NCI-H345 (cell line): Measurements from ENCODE around the gene ZNF30.
"Not testable (repeated sequence)": the region's sequence is repeated elsewhere in the genome, so short reads cannot be mapped to it uniquely, and the experiment has no call there.

Source experiments
- DNase-seq: peaks from one replicate; lab custom pipeline; 2025; lab: John Stamatoyannopoulos, UW

Gene ZNF30

DNA sequence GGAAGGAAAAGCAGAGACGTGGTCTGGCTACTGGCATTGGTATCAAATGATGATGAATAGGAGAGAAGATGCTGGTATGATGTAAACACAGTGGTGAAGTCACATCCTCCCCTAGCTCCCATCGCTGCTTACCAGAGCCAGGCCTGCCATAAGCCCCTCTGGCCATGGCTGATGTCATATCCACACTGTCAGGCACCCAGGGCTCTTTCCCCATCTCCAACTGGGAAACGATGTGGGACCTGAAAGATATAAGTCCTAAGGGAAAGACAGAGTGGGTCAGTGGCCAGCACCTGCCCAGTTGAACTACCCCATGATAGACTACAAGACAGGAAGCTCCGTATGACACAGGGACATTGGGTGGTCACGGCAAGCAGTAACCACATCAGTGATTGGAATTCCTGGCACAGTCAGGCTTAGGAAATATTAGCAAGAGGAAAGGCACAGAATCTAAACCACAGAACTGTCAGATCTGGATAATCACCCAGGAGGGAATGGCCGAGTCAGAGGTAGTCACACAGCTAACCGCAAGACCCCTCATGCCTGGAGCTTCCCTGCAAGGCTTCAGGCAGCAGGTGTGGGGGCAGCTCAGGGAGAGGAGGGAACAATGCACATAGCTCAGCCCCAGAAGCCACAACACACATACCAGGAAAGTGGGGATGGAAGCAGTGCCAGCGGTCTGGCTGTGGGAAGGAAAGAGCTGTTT lies 33.6 kb downstream of the ZNF30 start:
- DNase-seq, result no peak

DNA sequence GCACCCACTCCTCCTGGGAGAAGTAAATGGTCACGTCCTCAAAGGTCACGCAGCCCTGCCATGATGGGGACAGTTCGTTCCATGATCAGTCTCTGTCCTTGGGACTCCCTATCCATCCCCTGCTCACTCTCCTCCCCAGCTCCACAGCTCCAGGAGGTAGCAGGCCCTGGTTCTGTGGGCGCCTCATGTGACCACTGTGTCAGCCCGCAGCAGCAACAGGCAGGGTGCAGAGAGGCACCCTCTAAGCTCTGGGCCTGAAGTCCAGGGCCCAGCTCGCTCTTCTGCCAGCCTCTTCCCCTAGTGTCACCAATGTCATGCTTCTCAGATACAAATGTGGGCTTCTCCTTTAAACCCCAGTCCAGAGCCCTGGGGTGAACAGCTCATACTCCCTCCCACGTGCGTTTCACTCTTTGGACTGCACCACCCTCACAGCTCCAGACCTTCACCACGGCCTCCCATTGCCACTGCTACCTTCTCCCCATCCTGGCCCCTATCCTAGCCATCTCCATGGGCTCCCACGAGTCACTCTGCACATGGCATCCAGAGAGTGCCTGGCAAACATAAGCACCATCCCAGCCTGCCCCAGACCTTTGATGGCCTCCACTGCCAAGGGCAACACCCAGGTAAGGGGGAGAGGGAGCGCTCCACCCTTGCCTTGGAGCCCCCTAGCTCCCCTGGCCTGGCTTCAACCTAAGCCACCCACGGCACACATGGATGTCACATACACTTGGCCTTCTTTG lies 34.4 kb downstream of the ZNF30 start:
- no peak for DNase-seq

DNA sequence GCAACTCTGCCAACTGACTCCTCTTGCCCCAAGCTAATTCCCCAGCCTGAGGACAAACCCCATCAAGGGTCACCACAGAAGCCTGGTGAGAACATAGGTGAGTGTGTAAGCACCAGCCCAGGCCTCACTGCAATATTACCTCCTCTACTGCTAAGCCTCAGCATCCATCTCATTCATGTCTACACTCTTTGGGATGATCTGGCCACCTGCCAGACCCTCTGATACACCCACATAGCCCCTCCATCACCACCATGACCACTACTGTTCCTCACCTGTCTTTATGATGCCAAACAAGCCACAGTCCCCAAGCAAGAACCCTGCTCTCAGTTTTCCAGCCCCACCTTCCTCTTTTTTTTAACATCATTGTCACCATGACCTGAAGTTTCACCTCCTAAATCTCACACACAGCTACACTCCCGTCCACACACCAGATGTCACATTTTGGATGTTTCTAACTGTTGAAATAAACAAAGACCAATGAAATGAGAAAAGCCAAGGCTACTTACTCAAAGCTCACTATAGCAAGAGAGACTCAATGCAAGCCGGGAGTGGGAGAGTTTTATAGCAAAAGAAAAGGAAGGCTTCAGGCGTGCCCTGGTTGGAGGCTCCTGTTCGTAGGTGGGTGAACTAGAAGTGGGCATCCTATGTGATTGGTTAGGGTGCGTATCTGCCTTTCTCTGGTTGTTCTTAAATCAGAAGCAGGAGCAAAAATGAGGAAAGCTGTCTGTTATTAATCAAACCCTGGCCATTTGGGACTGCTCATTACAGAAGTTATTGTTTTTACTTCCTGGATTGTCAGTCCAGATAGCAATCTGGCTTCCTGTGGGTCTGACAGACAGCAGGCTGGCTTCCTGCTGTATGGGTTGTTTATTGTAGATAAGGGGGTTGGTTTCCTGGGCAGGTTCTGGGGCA lies 35.3 kb downstream of the ZNF30 start:
- no peak for DNase-seq

GRCh38 chr19:34962687-34963572 lies 36.2 kb downstream of the ZNF30 start:
- peak; percentile 26 for DNase-seq

DNA sequence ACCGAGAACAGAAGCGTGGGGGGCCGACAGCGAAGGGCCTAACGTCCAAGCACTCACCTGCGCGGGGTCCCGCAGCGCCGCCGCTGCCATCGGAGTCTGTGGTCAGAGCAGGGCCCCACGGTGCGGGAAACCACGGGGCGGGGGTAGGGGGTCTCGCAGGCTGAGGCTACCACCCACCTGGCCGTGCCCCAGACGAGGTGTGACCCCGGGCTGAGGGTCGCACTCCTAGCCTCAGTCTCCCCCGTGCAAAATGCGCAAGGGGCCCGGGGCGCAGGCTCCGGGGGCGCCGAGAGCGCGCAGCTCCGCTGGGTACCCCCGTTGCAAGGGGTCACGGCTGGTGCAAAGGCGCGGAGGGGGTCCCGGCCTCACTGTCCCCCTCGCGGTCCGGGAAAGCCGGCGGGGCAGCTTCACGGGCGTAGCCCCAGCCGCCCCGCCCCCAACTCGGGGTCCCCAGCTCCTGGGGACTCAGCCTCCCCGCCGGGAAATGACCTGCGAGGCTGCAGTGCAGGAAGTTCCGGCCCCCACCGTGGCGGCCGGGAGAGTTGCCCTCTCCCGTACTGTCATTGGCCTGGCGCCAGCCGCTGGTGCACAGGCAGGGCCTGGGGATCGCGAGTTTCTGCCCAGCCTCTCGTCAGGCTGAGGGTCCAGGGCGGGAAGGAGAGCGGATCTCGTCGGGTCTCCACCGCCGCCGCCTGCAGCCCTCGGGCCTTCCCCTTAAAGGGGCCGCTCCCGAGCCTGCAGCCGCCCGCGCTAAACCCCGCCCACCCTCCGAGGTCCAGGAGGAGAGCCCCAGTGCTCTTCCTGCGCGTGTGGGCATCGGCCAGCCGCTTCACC lies 37.1 kb downstream of the ZNF30 start, which contains the start of gene ZNF792:
Gene ZNF792 (minus strand): TSS at position 657 of the 834 bp plus-strand sequence. CDS start 567 bp downstream, at position 90.
- peak; percentile 81 for DNase-seq

DNA sequence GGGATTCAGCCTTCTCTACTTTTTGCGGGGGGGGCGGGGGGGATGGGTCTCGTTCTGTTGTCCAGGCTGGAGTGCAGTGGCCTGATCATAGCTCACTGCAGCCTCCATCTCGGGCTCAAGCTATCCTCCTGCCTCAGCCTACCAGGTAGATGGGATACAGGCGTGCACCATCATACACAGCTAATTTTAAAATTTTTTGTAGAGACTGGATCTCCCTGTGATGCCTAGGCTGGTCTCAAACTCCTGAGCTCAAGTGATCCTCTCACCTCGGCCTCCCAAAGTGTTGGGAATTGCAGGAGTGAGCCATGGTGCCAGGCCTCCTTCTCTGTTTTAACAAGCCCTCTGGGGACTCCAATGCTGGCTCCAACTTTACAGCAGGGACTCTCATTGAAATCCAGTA lies 37.9 kb downstream of the ZNF30 start:
- DNase-seq, result no peak

- not testable (repeated sequence) for DNase-seq
Measured at GRCh38 chr19:34965505-34965904, 38.8 kb downstream of the ZNF30 start.

DNA sequence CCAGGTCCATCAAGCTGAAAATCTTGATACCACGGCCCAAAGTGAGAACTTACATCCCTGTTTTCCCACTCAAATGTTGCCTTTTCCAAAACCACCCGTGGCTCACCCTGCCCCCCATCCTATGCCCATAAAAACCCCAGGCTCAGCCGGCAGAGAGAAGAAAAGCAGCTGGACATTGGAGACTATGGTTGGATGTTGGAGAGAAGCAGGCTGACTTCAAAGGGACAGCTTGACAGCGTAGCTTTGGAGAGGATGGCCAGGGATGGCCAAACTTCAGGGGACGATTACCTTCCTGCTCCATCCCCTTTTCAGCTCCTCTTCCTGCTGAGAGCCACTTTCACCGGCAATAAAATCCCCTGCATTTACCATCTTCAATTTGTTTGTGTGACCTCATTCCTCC lies 40.8 kb downstream of the ZNF30 start:
- DNase-seq, result no peak

GRCh38 chr19:34969721-34970120 lies 43.0 kb downstream of the ZNF30 start:
- no peak for DNase-seq

DNA sequence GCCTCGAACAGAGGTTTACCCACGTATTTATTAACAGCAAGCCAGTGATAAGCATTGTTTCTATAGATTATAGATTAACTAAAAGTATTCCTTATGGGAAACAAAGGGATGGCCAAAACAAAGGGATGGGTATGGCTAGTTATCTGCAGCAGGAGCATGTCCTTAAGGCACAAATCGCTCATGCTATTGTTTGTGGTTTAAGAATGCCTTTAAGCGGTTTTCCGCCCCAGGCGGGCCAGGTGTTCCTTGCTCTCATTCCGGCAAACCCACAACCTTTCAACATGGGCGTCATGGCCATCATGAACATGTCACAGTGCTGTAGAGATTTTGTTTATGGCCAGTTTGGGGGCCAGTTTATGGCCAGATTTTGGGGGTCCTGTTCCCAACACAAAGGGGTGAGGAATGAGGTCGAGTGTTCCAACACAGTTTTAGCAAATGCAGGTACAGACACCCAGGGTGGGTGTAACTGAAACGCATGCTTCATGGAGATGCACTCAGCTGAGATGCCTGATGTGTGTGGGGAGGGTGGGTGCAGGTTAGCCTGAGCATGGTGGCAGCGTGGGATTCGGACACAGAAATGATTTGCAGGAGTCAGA lies 43.6 kb downstream of the ZNF30 start:
- not testable (repeated sequence) for DNase-seq

DNA sequence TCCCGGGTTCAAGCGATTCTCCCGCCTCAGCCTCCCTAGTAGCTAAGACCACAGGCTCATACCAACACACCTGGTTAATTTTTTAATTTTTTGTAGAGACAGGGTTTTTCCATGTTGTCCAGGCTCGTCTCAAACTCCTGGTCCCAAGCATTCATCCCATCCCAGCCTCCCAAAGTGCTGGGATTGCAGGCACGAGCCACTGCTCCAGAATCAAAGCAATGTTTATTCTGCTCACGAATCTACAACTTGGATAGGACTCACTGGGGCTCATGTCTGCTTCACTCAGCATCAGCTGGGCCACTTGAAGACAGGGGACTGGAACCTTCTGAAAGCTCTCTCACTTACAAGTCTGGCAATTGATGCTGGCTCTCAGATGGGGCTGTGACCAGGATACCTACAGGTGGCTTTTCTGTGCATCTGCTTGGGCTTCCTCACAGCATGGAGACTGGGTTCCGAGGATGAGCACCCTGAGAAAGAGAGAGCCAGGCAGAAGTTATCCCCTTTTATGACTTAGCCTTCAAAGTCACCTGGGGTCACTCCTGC lies 45.5 kb downstream of the ZNF30 start:
- DNase-seq, result no peak

GRCh38 chr19:34974646-34975045 lies 47.9 kb downstream of the ZNF30 start:
- DNase-seq, result no peak

- no peak for DNase-seq
Measured at GRCh38 chr19:34975056-34975455, 48.4 kb downstream of the ZNF30 start.

DNA sequence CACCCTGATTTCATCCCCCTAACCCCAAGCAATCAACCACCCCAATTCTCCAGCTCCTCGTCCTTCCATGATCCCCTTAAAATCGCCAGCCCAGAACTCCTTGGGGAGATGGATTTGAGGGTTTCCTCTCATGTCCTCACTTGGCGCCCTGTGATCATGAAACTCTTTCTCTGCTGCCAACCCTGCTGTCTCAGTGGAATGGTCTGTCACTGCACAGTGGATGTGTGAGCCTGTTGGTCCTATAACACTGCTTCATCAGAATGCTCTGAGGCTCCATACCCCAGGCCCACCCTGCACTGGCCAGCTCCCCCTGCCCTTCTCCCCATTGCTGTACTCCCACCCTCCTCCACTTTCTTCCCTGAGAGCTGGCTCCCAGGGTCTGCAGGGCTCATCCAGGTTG lies 49.9 kb downstream of the ZNF30 start:
- no peak for DNase-seq

DNA sequence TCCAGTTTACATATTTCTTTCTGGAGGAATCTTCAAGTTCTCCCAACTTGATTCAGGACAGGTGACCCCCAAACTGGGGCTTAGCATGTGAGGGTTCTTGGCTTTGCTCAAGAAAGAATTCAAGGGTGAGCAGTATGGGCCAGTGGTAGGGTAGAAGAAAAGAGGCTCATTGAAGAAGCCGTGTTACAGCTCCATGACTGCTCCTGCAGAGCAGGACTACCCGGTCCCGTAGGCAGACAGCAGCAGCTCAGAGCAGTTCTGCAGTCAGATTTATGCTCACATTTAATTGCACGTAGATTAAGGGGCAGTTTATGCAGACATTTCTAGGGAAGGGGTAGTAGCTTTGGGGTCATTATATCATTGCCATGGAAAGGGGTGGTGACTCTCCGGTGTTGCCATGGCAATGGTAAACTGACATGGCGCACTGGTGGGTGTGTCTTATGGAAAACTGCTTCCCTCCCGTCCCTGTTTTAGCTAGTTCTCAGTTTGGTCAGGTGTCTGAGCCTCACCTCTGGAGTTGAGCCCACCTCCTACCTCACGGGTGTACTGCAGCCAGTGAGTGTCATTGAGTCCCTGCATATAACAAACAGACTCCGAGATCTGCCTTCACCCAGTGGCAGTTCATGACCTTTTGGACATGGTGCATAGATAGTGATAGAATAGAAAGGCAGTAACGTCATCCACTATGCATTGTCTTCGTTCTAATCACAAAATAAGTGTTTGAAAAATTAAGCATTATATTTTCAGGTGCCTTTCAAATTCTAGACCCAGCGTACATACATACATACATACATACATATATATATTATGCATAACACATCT lies 53.3 kb downstream of the ZNF30 start:
- no peak for DNase-seq

DNA sequence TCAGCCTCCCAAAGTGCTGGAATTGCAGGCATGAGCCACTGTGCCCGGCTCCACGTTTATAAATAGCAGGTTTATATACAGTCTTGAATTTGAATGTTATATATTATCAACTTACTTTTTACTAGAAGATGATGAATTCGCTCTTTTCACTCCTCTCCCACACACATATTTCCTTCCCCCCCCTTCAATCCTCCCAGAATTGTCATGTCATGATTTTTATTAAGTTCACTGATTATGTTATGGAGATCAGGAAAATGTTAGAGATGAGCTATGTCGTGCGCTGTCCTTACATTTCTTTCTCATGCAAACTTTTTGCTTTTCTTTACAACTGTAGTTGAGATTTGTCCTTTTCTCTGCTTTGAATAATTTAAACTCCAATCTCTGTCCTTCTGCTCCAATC lies 55.6 kb downstream of the ZNF30 start:
- no peak for DNase-seq

DNA sequence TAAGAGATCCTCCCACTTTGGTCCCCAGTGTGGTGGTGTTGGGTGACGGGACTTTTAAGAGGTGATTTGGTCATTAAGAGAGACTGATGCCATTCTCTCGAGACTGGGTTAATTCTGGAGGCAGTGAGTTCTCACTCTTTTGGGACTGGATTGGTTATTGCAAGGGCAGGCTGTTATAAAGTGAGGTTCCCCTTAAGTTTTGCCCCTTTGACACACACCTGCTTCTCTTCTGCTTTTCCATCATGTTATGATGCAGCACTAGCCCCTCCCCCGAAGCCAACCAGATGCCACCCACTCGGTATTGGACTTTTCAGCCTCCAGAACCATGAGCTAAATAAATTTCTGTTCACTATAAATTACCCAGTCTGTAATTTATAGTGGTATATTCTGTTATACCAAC lies 57.1 kb downstream of the ZNF30 start:
- no peak for DNase-seq

DNA sequence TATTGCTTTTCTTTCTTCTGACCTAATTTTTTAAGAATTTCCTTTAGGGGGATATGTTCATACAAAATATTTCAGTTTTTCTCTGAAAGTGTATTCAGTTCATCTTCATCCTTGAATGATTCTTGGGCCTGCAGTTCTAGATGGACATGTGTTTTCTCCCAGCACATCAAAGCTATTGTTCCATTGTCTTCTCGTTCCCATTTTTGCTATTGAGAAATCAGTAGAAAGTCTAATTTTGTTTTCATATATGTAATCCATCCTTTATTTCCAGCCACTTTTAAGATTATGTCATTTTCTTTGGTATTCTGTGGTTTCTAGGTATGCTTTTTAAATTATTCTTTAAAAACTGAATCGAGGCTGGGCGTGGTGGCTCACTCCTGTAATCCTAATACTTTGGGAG lies 57.6 kb downstream of the ZNF30 start:
- DNase-seq, result no peak
